Measurements from ENCODE around the gene TLK2.

DNA sequence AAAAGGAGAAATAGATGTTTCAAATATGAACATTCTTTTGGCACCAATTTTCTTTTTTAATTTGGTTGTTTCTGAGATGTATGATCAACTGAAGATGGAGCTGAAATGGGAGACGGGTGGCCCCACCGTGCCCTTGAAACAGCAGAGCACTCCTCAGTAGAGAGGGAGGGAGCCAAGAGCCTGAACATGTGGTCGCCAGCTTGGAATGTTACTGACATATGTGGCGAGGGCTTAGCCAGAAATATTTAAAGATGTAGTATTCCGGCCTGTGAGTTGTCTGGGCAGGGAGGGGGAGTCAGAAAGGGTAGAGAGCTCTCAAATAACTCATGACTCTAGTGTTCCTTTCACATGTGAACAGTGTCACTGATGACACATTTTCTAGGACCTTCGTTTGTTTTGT is 135.5 kb downstream of the TLK2 start:
- TF ChIP-seq, protein P1, sequence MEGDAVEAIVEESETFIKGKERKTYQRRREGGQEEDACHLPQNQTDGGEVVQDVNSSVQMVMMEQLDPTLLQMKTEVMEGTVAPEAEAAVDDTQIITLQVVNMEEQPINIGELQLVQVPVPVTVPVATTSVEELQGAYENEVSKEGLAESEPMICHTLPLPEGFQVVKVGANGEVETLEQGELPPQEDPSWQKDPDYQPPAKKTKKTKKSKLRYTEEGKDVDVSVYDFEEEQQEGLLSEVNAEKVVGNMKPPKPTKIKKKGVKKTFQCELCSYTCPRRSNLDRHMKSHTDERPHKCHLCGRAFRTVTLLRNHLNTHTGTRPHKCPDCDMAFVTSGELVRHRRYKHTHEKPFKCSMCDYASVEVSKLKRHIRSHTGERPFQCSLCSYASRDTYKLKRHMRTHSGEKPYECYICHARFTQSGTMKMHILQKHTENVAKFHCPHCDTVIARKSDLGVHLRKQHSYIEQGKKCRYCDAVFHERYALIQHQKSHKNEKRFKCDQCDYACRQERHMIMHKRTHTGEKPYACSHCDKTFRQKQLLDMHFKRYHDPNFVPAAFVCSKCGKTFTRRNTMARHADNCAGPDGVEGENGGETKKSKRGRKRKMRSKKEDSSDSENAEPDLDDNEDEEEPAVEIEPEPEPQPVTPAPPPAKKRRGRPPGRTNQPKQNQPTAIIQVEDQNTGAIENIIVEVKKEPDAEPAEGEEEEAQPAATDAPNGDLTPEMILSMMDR (conservative IDR thresholded peaks at IDR 0.05; ENCODE audit: low read depth in 2 of 2): no peak
- TF ChIP-seq, protein P2, sequence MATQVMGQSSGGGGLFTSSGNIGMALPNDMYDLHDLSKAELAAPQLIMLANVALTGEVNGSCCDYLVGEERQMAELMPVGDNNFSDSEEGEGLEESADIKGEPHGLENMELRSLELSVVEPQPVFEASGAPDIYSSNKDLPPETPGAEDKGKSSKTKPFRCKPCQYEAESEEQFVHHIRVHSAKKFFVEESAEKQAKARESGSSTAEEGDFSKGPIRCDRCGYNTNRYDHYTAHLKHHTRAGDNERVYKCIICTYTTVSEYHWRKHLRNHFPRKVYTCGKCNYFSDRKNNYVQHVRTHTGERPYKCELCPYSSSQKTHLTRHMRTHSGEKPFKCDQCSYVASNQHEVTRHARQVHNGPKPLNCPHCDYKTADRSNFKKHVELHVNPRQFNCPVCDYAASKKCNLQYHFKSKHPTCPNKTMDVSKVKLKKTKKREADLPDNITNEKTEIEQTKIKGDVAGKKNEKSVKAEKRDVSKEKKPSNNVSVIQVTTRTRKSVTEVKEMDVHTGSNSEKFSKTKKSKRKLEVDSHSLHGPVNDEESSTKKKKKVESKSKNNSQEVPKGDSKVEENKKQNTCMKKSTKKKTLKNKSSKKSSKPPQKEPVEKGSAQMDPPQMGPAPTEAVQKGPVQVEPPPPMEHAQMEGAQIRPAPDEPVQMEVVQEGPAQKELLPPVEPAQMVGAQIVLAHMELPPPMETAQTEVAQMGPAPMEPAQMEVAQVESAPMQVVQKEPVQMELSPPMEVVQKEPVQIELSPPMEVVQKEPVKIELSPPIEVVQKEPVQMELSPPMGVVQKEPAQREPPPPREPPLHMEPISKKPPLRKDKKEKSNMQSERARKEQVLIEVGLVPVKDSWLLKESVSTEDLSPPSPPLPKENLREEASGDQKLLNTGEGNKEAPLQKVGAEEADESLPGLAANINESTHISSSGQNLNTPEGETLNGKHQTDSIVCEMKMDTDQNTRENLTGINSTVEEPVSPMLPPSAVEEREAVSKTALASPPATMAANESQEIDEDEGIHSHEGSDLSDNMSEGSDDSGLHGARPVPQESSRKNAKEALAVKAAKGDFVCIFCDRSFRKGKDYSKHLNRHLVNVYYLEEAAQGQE (IDR thresholded peaks at IDR 0.05; ENCODE audit: unreplicated experiment): no peak
- TF ChIP-seq EZH2phosphoT487 (IDR thresholded peaks at IDR 0.05; ENCODE audit: unreplicated experiment) (no peak), EZH2 (IDR thresholded peaks at IDR 0.05; ENCODE audit: low read depth, unreplicated experiment) (no peak), JUNB (IDR thresholded peaks at IDR 0.05; ENCODE audit: unreplicated experiment) (no peak), NANOG (IDR thresholded peaks at IDR 0.05; ENCODE audit: borderline replicate concordance) (no peak)
